Aortic smooth muscle cell (primary cell): ENCODE results near the gene HAUS7. TPM values are rescaled to one million over a fixed set of nuclear protein-coding genes. Genes with fewer than 3 reads are reported as not detected.

Experiments used
- total RNA-seq: library from RNA; depleted of rRNA; stranded (reverse); fragments of >200 nt; gene quantifications from 2 replicates; pipeline ENCODE4 v1.2.3, GENCODE V29; 2014

HAUS7 gene
- 14.3 TPM in 2 replicates for total RNA-seq

GRCh38 chrX:153470411-153471363 is at the start of gene HAUS7:
Gene HAUS7 (minus strand): TSS chrX:153470576. CDS start chrX:153470557, 19 bp downstream.

GRCh38 chrX:153517423-153517822 is 47.0 kb upstream of the HAUS7 start, which contains the start of gene ATP2B3:
Gene ATP2B3 (plus strand): TSS chrX:153517642. CDS start chrX:153536248, 18,606 bp downstream.

GRCh38 chrX:153494541-153495361 is 24.4 kb upstream of the HAUS7 start, which contains the start of gene BGN:
Gene BGN (plus strand): TSS chrX:153494980. CDS start chrX:153504632, 9,652 bp downstream.

GRCh38 chrX:153445856-153446635 is 24.3 kb downstream of the HAUS7 start, which contains the start of gene TREX2:
Gene TREX2 (minus strand): TSS chrX:153446056. CDS start chrX:153445430, 626 bp downstream.

GRCh38 chrX:153411255-153411987 is 59.0 kb downstream of the HAUS7 start, which contains the start of gene ZFP92:
Gene ZFP92 (plus strand): TSS chrX:153411472. CDS start chrX:153418323, 6,851 bp downstream.

GRCh38 chrX:153401133-153401764 is 69.1 kb downstream of the HAUS7 start, which contains the start of gene PNMA6E:
Gene PNMA6E (minus strand): TSS chrX:153401350. CDS start chrX:153398849, 2,501 bp downstream.

Other genes with a start within 250 kb of the HAUS7 start
- not detected in 2 replicates for gene PNMA6F, start 148.8 kb downstream of the HAUS7 start, total RNA-seq
- 6.3 and 7.8 TPM in 2 replicates for gene ZNF275, start 136.4 kb downstream of the HAUS7 start, total RNA-seq
- not detected in 2 replicates for gene PNMA6E, start 69.2 kb downstream of the HAUS7 start, total RNA-seq
- under 0.01 TPM in 2 replicates for gene ZFP92, start 59.1 kb downstream of the HAUS7 start, total RNA-seq
- gene TREX2, start 24.5 kb downstream of the HAUS7 start, total RNA-seq: 3.5 and 4.9 TPM in 2 replicates
- gene BGN, start 24.4 kb upstream of the HAUS7 start, total RNA-seq: 56.3 and 168 TPM in 2 replicates
- gene ATP2B3, start 47.1 kb upstream of the HAUS7 start, total RNA-seq: not detected in 2 replicates
- gene CCNQ, start 128.6 kb upstream of the HAUS7 start, total RNA-seq: 28.3 and 30.9 TPM in 2 replicates
- gene DUSP9, start 176.6 kb upstream of the HAUS7 start, total RNA-seq: not detected in 2 replicates
- gene PNCK, start 203.2 kb upstream of the HAUS7 start, total RNA-seq: under 0.01 and 0.06 TPM in 2 replicates
- gene SLC6A8, start 217.3 kb upstream of the HAUS7 start, total RNA-seq: 9.5 and 11.9 TPM in 2 replicates